GM12875 (cell line): ENCODE data around the gene CELF2.

ENCODE experiments used
- H3K4me3 ChIP-seq: one replicate; pipeline ENCODE4 v1.5.1; 2011; ENCODE audit warnings: low read depth, low read length, control low read depth
- CTCF ChIP-seq: IDR thresholded peaks from 2 replicates; pipeline ENCODE4 v1.5.1; 2011; ENCODE audit warnings: low read depth, mild to moderate bottlenecking, control low read depth, inconsistent platforms, low read length, moderate library complexity, borderline replicate concordance; ENCODE audit not compliant: insufficient read depth

CELF2 gene

GRCh38 chr10:11138314-11139033 is 120.8 kb downstream of the CELF2 start:
- H3K4me3 ChIP-seq = no peak overlapping the region
- no peak for TF ChIP-seq CTCF

- TF ChIP-seq CTCF = no peak
- H3K4me3 ChIP-seq = no peak overlapping the region
Measured at GRCh38 chr10:11140963-11141362, 123.3 kb downstream of the CELF2 start.

GRCh38 chr10:11141571-11142091 is 124.0 kb downstream of the CELF2 start:
- no peak overlapping the region for H3K4me3 ChIP-seq
- no peak for TF ChIP-seq CTCF

- H3K4me3 ChIP-seq = no peak overlapping the region
- no peak for TF ChIP-seq CTCF
Measured at GRCh38 chr10:11142777-11143176, 125.1 kb downstream of the CELF2 start.

- no peak for TF ChIP-seq CTCF
- H3K4me3 ChIP-seq = no peak overlapping the region
Measured at GRCh38 chr10:11143242-11143641, 125.6 kb downstream of the CELF2 start.

GRCh38 chr10:11144626-11145494 is 127.2 kb downstream of the CELF2 start:
- TF ChIP-seq CTCF = no peak
- no peak overlapping the region for H3K4me3 ChIP-seq

GRCh38 chr10:11145495-11145855 is 127.8 kb downstream of the CELF2 start:
- no peak overlapping the region for H3K4me3 ChIP-seq
- no peak for TF ChIP-seq CTCF
